Trophoblast cell (in vitro differentiated cells and primary cell): ENCODE measurements around the gene CLASP1.
"Not testable (repeated sequence)": the region's sequence is repeated elsewhere in the genome, so short reads cannot be mapped to it uniquely, and the experiment has no call there.

Experiments used
- DNase-seq, 2 donors: peaks; one replicate each; pipeline ENCODE4 v3.0.0-alpha.2; 2016
- H2AFZ ChIP-seq: 2 replicates; pipeline ENCODE4 v1.6.1; 2013; ENCODE audit warnings: low read length, moderate library complexity, mild to moderate bottlenecking; ENCODE audit not compliant: insufficient read depth, poor library complexity
- H2AK5ac ChIP-seq: 2 replicates; pipeline ENCODE4 v1.6.1; 2013; ENCODE audit warnings: mild to moderate bottlenecking, low read length
- H2BK120ac ChIP-seq: 2 replicates; pipeline ENCODE4 v1.6.1; 2013; ENCODE audit warnings: low read length, mild to moderate bottlenecking, moderate library complexity; ENCODE audit not compliant: insufficient read depth, poor library complexity
- H2BK12ac ChIP-seq: 2 replicates; pipeline ENCODE4 v1.6.1; 2013; ENCODE audit warnings: mild to moderate bottlenecking, low read length, moderate library complexity
- H2BK5ac ChIP-seq: 2 replicates; pipeline ENCODE4 v1.6.1; 2013; ENCODE audit warnings: low read length, low read depth, moderate library complexity, mild to moderate bottlenecking; ENCODE audit not compliant: poor library complexity
- H3K14ac ChIP-seq: 2 replicates; pipeline ENCODE4 v1.6.1; 2013; ENCODE audit warnings: mild to moderate bottlenecking, low read length
- H3K18ac ChIP-seq: 2 replicates; pipeline ENCODE4 v1.6.1; 2013; ENCODE audit warnings: mild to moderate bottlenecking, low read length
- H3K23ac ChIP-seq: 2 replicates; pipeline ENCODE4 v1.6.1; 2013; ENCODE audit warnings: low read length
- H3K27ac ChIP-seq: 2 replicates; pipeline ENCODE4 v1.5.1; 2013; ENCODE audit warnings: low read depth, mild to moderate bottlenecking, inconsistent platforms, low read length, moderate library complexity
- H3K27me3 ChIP-seq: 2 replicates; pipeline ENCODE4 v1.6.1; 2013; ENCODE audit warnings: inconsistent platforms, mild to moderate bottlenecking, low read length, moderate library complexity; ENCODE audit not compliant: insufficient read depth
- H3K36me3 ChIP-seq, 2 experiments: 1 replicate in 1 of 2; 2 replicates in 1 of 2; pipeline ENCODE4 v1.6.1; 2013; ENCODE audit warnings: low read length in 2 of 2, mild to moderate bottlenecking in 2 of 2, moderate library complexity in 1 of 2; ENCODE audit not compliant: insufficient read depth in 2 of 2, control insufficient read depth in 1 of 2
- H3K4ac ChIP-seq: 2 replicates; pipeline ENCODE4 v1.6.1; 2013; ENCODE audit warnings: low read depth, mild to moderate bottlenecking, low read length, moderate library complexity
- H3K4me1 ChIP-seq, 2 experiments: 1 replicate in 1 of 2; 2 replicates in 1 of 2; pipeline ENCODE4 v1.6.1; 2013; ENCODE audit warnings: low read length in 2 of 2, mild to moderate bottlenecking in 2 of 2, moderate library complexity in 1 of 2; ENCODE audit not compliant: insufficient read depth in 2 of 2, control insufficient read depth in 1 of 2
- H3K4me2 ChIP-seq: 2 replicates; pipeline ENCODE4 v1.6.1; 2013; ENCODE audit warnings: inconsistent platforms, mild to moderate bottlenecking, low read length, moderate library complexity
- H3K4me3 ChIP-seq: 2 replicates; pipeline ENCODE4 v1.5.1; 2013; ENCODE audit warnings: mild to moderate bottlenecking, low read depth, low read length, inconsistent platforms
- H3K79me1 ChIP-seq: one replicate; pipeline ENCODE4 v1.6.1; 2013; ENCODE audit warnings: low read length
- H3K79me2 ChIP-seq: 2 replicates; pipeline ENCODE4 v1.6.1; 2013; ENCODE audit warnings: low read length, mild to moderate bottlenecking; ENCODE audit not compliant: control insufficient read depth, insufficient read depth, poor library complexity
- H3K9ac ChIP-seq: 2 replicates; pipeline ENCODE4 v1.6.1; 2013; ENCODE audit warnings: mild to moderate bottlenecking, low read length
- H3K9me3 ChIP-seq: 2 replicates; pipeline ENCODE4 v1.6.1; 2013; ENCODE audit warnings: low read depth, mild to moderate bottlenecking, control low read depth, inconsistent platforms, low read length; ENCODE audit not compliant: insufficient read depth
- H4K12ac ChIP-seq: 2 replicates; pipeline ENCODE4 v1.6.1; 2013; ENCODE audit warnings: low read depth, mild to moderate bottlenecking, low read length, moderate library complexity
- H4K8ac ChIP-seq: 2 replicates; pipeline ENCODE4 v1.6.1; 2013; ENCODE audit warnings: low read depth, mild to moderate bottlenecking, low read length, moderate library complexity
- H4K91ac ChIP-seq: one replicate; pipeline ENCODE4 v1.6.1; 2013; ENCODE audit warnings: low read depth, mild to moderate bottlenecking, low read length, moderate library complexity
- WGBS: extraction: QIAGEN DNeasy Blood & Tissue Kit; methylation state at CpG from one replicate; pipeline ENCODE4 v1.1.7; 2013; ENCODE audit warnings: missing lambda C conversion rate; ENCODE audit not compliant: insufficient read length, insufficient coverage; ENCODE audit errors: extremely low coverage; 5-methylcytosine and 5-hydroxymethylcytosine counted together

CLASP1 gene

GRCh38 chr2:121561617-121562268 lies 87.5 kb downstream of the CLASP1 start:
- H2BK12ac ChIP-seq, result no peak overlapping the region
- no peak overlapping the region for H3K14ac ChIP-seq
- H2AFZ ChIP-seq, result no peak overlapping the region
- no peak overlapping the region for H2BK120ac ChIP-seq
- H3K36me3 ChIP-seq, result no peaks in the 10 kb centered on the region
- H3K4me3 ChIP-seq, result no peak overlapping the region
- no peak overlapping the region for H3K27ac ChIP-seq
- H3K4ac ChIP-seq, result no peak overlapping the region
- WGBS, result no CpG with 5 or more reads among the region's 2 CpGs
- peaks cover 0 to 2% of the 10 kb centered on the region in 2 experiments for H3K4me1 ChIP-seq
- no peak overlapping the region for H4K8ac ChIP-seq
- H3K79me1 ChIP-seq, result no peaks in the 10 kb centered on the region
- no peak overlapping the region for H4K12ac ChIP-seq
- no peaks in the 10 kb centered on the region for H3K27me3 ChIP-seq
- no peak overlapping the region for H3K9ac ChIP-seq
- H3K79me2 ChIP-seq, result no peaks in the 10 kb centered on the region
- no peak overlapping the region for H3K4me2 ChIP-seq
- DNase-seq, result peak in 1 of 2 donors; percentile 13
- no peak overlapping the region for H2BK5ac ChIP-seq
- no peak overlapping the region for H3K23ac ChIP-seq
- H3K18ac ChIP-seq, result peak overlapping the region; percentile 14
- H2AK5ac ChIP-seq, result no peak overlapping the region
- no peaks in the 10 kb centered on the region for H3K9me3 ChIP-seq
- no peak overlapping the region for H4K91ac ChIP-seq

- no peak overlapping the region for H3K23ac ChIP-seq
- no peak overlapping the region for H3K4me2 ChIP-seq
- H3K27ac ChIP-seq, result no peak overlapping the region
- H3K9ac ChIP-seq, result no peak overlapping the region
- no peak overlapping the region for H3K14ac ChIP-seq
- H3K9me3 ChIP-seq, result no peaks in the 10 kb centered on the region
- H3K36me3 ChIP-seq, result no peaks in the 10 kb centered on the region
- H4K12ac ChIP-seq, result no peak overlapping the region
- no peak overlapping the region for H2BK120ac ChIP-seq
- no peak for DNase-seq
- H3K79me2 ChIP-seq, result no peaks in the 10 kb centered on the region
- no peak overlapping the region for H3K18ac ChIP-seq
- no peak overlapping the region for H2BK5ac ChIP-seq
- H4K91ac ChIP-seq, result no peak overlapping the region
- no peak overlapping the region for H2AFZ ChIP-seq
- H3K4me3 ChIP-seq, result no peak overlapping the region
- no peaks in the 10 kb centered on the region for H3K79me1 ChIP-seq
- WGBS, result no CpG with 5 or more reads among the region's 7 CpGs
- peaks cover 0 to 6% of the 10 kb centered on the region in 2 experiments for H3K4me1 ChIP-seq
- no peak overlapping the region for H2AK5ac ChIP-seq
- H3K4ac ChIP-seq, result no peak overlapping the region
- H3K27me3 ChIP-seq, result no peaks in the 10 kb centered on the region
- no peak overlapping the region for H2BK12ac ChIP-seq
- no peak overlapping the region for H4K8ac ChIP-seq
Observed at GRCh38 chr2:121558329-121558728, 90.9 kb downstream of the CLASP1 start.

- no peaks in the 10 kb centered on the region for H3K27me3 ChIP-seq
- H2BK5ac ChIP-seq, result no peak overlapping the region
- H3K18ac ChIP-seq, result no peak overlapping the region
- no peak overlapping the region for H3K4me2 ChIP-seq
- no peak for DNase-seq
- H3K4me3 ChIP-seq, result no peak overlapping the region
- no peak overlapping the region for H3K14ac ChIP-seq
- no peaks in the 10 kb centered on the region for H3K9me3 ChIP-seq
- no CpG with 5 or more reads among the region's 7 CpGs for WGBS
- no peaks in the 10 kb centered on the region for H3K79me2 ChIP-seq
- no peak overlapping the region for H2AK5ac ChIP-seq
- no peak overlapping the region for H3K4ac ChIP-seq
- no peak overlapping the region for H2BK12ac ChIP-seq
- no peak overlapping the region for H3K23ac ChIP-seq
- H3K79me1 ChIP-seq, result no peaks in the 10 kb centered on the region
- H3K9ac ChIP-seq, result no peak overlapping the region
- no peak overlapping the region for H4K12ac ChIP-seq
- peaks cover 0 to 4% of the 10 kb centered on the region in 2 experiments for H3K4me1 ChIP-seq
- H2AFZ ChIP-seq, result no peak overlapping the region
- H4K8ac ChIP-seq, result no peak overlapping the region
- H4K91ac ChIP-seq, result no peak overlapping the region
- no peaks in the 10 kb centered on the region for H3K36me3 ChIP-seq
- H3K27ac ChIP-seq, result no peak overlapping the region
- H2BK120ac ChIP-seq, result no peak overlapping the region
Observed at GRCh38 chr2:121555008-121555407, 94.3 kb downstream of the CLASP1 start.

- H2BK12ac ChIP-seq, H3K27me3 ChIP-seq, H3K23ac ChIP-seq, H2BK5ac ChIP-seq, H3K79me2 ChIP-seq, H3K79me1 ChIP-seq, DNase-seq, H3K4me3 ChIP-seq, H4K91ac ChIP-seq, H3K9me3 ChIP-seq, H3K18ac ChIP-seq, H4K8ac ChIP-seq, H3K4me2 ChIP-seq, H3K27ac ChIP-seq, H3K4me1 ChIP-seq, H3K9ac ChIP-seq, H3K4ac ChIP-seq, H2AK5ac ChIP-seq, H3K36me3 ChIP-seq, H2AFZ ChIP-seq, H3K14ac ChIP-seq, H2BK120ac ChIP-seq, H4K12ac ChIP-seq: not testable (repeated sequence)
- WGBS, result no CpG with 5 or more reads among the region's 2 CpGs
Observed at GRCh38 chr2:121552477-121553180, 96.6 kb downstream of the CLASP1 start.
